Mesendoderm (in vitro differentiated cells): ENCODE measurements around the gene ADCYAP1R1.
A peak's percentile ranks its signal among the peaks of the same experiment; 100 is the strongest.

Experiments used
- DNase-seq: peaks from one replicate; pipeline ENCODE4 v3.0.0; 2013
- H2AK5ac ChIP-seq: 2 replicates; pipeline ENCODE4 v1.6.1; 2013; ENCODE audit warnings: low read length, inconsistent platforms
- H2BK120ac ChIP-seq: 2 replicates; pipeline ENCODE4 v1.6.1; 2013; ENCODE audit warnings: low read depth, mild to moderate bottlenecking, low read length, moderate library complexity, mixed read lengths
- H2BK15ac ChIP-seq: replicated peaks from 2 replicates; pipeline ENCODE4 v1.6.1; 2013; ENCODE audit warnings: low read depth, mild to moderate bottlenecking, moderate library complexity
- H2BK5ac ChIP-seq: 2 replicates; pipeline ENCODE4 v1.6.1; 2013; ENCODE audit warnings: low read length, inconsistent platforms
- H3K18ac ChIP-seq: 2 replicates; pipeline ENCODE4 v1.6.1; 2013; ENCODE audit warnings: mild to moderate bottlenecking, low read length, mixed read lengths
- H3K23ac ChIP-seq: one replicate; pipeline ENCODE4 v1.6.1; 2013; ENCODE audit warnings: low read length
- H3K27ac ChIP-seq: 2 replicates; pipeline ENCODE4 v1.5.1; 2013; ENCODE audit warnings: low read depth, mild to moderate bottlenecking, inconsistent platforms, low read length, moderate library complexity
- H3K27me3 ChIP-seq: 2 replicates; pipeline ENCODE4 v1.6.1; 2013; ENCODE audit warnings: low read length, control low read depth, mild to moderate bottlenecking, inconsistent platforms; ENCODE audit not compliant: insufficient read depth, poor library complexity
- H3K36me3 ChIP-seq: 2 replicates; pipeline ENCODE4 v1.6.1; 2013; ENCODE audit warnings: low read length, inconsistent platforms; ENCODE audit not compliant: control insufficient read depth, insufficient read depth
- H3K4ac ChIP-seq: one replicate; pipeline ENCODE4 v1.6.1; 2013; ENCODE audit warnings: low read depth, mild to moderate bottlenecking, low read length, moderate library complexity
- H3K4me1 ChIP-seq: 2 replicates; pipeline ENCODE4 v1.6.1; 2013; ENCODE audit warnings: low read depth, low read length, inconsistent platforms; ENCODE audit not compliant: control insufficient read depth
- H3K4me2 ChIP-seq: 2 replicates; pipeline ENCODE4 v1.6.1; 2013; ENCODE audit warnings: low read length
- H3K4me3 ChIP-seq: 2 replicates; pipeline ENCODE4 v1.5.1; 2013; ENCODE audit warnings: mild to moderate bottlenecking, low read length
- H3K56ac ChIP-seq: one replicate; pipeline ENCODE4 v1.6.1; 2013; ENCODE audit warnings: low read length
- H3K79me1 ChIP-seq: 2 replicates; pipeline ENCODE4 v1.6.1; 2013; ENCODE audit warnings: low read length, inconsistent platforms
- H3K79me2 ChIP-seq: 2 replicates; pipeline ENCODE4 v1.6.1; 2013; ENCODE audit warnings: mild to moderate bottlenecking, low read length; ENCODE audit not compliant: control insufficient read depth, insufficient read depth
- H3K9ac ChIP-seq: 2 replicates; pipeline ENCODE4 v1.6.1; 2013; ENCODE audit warnings: low read length, inconsistent platforms
- H4K5ac ChIP-seq: one replicate; pipeline ENCODE4 v1.6.1; 2013; ENCODE audit warnings: low read length
- H4K8ac ChIP-seq: one replicate; pipeline ENCODE4 v1.6.1; 2013; ENCODE audit warnings: low read depth, mild to moderate bottlenecking, control low read depth, low read length, moderate library complexity
- WGBS: extraction: QIAGEN DNeasy Blood & Tissue Kit; methylation state at CpG from one replicate; pipeline ENCODE4 v1.1.7; 2013; ENCODE audit warnings: low lambda C conversion rate, missing lambda C conversion rate; ENCODE audit not compliant: insufficient coverage; ENCODE audit errors: extremely low coverage; 5-methylcytosine and 5-hydroxymethylcytosine counted together

ADCYAP1R1 gene

DNA sequence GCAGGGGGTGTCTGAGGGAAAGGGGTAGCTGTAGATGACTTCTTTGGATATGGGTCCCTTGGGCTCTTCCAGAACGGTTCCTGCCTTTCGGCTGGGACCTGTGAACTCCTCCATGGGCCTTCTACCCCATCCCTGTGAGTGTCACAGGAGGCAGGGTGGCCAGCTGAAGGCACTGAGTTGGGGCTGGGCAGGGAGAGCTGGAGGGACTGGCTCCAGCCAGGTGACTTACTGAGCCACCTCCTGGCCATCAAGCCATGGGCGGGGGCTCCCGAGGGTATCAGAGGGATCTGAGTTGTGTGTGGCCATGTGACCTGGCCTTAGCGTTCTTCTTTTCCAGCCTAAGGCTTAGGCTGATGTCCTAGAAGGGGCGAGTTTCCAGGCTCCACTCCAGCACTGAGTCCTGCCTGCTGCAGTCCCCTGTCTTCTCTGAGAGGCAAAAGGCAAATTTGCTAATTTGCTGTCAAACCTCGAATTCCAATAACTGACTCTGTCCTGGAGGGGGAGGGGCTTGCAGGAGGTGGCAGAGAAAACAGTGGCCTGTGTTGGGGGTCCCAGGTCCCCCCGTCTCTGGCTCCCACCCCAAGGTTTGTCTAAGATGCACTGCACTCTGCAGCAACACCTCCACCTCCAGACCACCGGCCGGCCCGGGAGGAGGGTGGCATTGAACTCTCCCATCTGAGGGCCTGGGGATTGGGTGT, 27.2 kb downstream of the ADCYAP1R1 start:
- no peak overlapping the region for H2AK5ac ChIP-seq

DNA sequence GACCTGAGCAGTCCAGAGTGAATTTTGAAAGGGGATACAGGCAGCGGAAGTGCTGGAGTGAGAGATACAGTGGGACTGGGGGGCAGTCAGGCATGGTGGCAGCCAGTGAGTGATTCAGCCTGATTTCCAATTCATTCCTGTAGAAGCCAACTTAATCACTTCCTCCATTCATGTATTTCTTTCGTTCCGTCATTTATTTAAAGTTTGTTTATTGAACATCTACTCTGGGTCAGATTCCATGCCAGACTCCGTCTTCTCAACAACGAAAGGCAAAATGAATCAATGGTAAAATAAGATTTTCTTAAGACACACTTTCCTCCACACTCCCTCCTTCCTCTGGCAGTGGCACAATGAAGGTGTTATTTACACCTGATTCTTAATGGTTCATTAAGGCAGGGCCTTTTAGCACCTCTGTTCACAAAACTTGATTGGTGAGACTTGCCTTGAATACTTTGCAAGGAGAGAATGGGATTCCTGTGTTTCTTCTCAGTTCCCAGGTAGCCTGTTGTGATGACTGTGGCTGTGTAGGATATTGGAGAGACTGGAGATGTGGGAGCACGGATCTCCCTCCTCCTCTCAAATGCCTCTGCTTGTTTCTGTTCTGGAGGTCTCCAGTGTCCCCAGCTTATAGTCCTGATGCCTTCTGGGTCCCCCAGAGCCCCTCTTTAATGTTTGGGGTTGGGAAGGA, 27.9 kb downstream of the ADCYAP1R1 start:
- Histone ChIP-seq H2AK5ac (no peak overlapping the region), H3K4me3 (no peak overlapping the region), H2BK15ac (no peak overlapping the region), H3K9ac (no peak overlapping the region), H3K27me3 (no peaks in the 10 kb centered on the region), H3K36me3 (no peaks in the 10 kb centered on the region), H3K27ac (no peak overlapping the region), H3K56ac (no peak overlapping the region), H3K79me2 (no peaks in the 10 kb centered on the region), H3K4me2 (no peak overlapping the region), H3K79me1 (no peaks in the 10 kb centered on the region), H3K18ac (no peak overlapping the region), H4K8ac (no peak overlapping the region), H3K4me1 (peaks cover 9% of the 10 kb centered on the region), H2BK5ac (no peak overlapping the region), H3K4ac (no peak overlapping the region), H2BK120ac (no peak overlapping the region), H3K23ac (no peak overlapping the region), H4K5ac (no peak overlapping the region)
- no CpG with 5 or more reads among the region's 6 CpGs for WGBS
- DNase-seq, result peak; percentile 72

More for the DNA sequence above, 27.2 kb downstream of the ADCYAP1R1 start:
- H3K4me2 ChIP-seq, result no peak overlapping the region
- no peaks in the 10 kb centered on the region for H3K27me3 ChIP-seq
- H3K36me3 ChIP-seq, result no peaks in the 10 kb centered on the region
- no peak for DNase-seq
- H2BK15ac ChIP-seq, result no peak overlapping the region
- no peak overlapping the region for H3K4me3 ChIP-seq
- no peak overlapping the region for H3K27ac ChIP-seq
- H2BK120ac ChIP-seq, result no peak overlapping the region
- no CpG with 5 or more reads among the region's 11 CpGs for WGBS
- no peak overlapping the region for H3K23ac ChIP-seq
- no peak overlapping the region for H4K8ac ChIP-seq
- H3K79me1 ChIP-seq, result no peaks in the 10 kb centered on the region
- no peak overlapping the region for H3K18ac ChIP-seq
- H3K4ac ChIP-seq, result no peak overlapping the region
- peaks cover 9% of the 10 kb centered on the region for H3K4me1 ChIP-seq
- no peak overlapping the region for H4K5ac ChIP-seq
- H3K9ac ChIP-seq, result no peak overlapping the region
- peak overlapping the region; percentile 25 for H3K56ac ChIP-seq
- H2BK5ac ChIP-seq, result no peak overlapping the region
- H3K79me2 ChIP-seq, result no peaks in the 10 kb centered on the region

DNA sequence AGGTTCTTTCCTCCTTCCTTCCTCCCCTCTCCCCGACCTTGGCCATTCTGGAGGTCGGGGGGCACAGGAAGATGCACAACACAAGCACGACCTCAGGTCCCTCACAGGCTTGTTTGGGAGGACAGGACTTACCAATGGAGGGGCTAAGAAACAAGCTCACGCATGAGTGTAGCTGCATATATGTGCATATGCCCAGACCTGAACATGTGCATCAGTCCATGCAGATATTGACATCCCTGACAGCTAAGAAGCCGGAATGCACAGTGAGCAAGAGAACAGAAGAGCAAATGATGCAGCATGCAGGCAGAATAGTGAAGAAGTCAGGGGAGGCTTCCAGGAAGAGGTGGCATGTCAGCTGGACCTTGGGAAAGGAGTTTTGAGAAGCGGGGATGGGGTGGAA, 28.7 kb downstream of the ADCYAP1R1 start:
- no peak for DNase-seq
- Histone ChIP-seq H2BK120ac (no peak overlapping the region), H3K9ac (no peak overlapping the region), H3K4me1 (peaks cover 9% of the 10 kb centered on the region), H2AK5ac (no peak overlapping the region), H3K27ac (no peak overlapping the region), H2BK5ac (no peak overlapping the region), H3K79me2 (no peaks in the 10 kb centered on the region), H2BK15ac (no peak overlapping the region), H3K4me2 (no peak overlapping the region), H3K36me3 (no peaks in the 10 kb centered on the region), H3K18ac (no peak overlapping the region), H3K27me3 (no peaks in the 10 kb centered on the region), H3K79me1 (no peaks in the 10 kb centered on the region), H3K56ac (no peak overlapping the region), H3K23ac (no peak overlapping the region), H3K4ac (no peak overlapping the region), H4K5ac (no peak overlapping the region), H4K8ac (no peak overlapping the region), H3K4me3 (no peak overlapping the region)
- WGBS, result 100% methylated on average over 1 of the region's 6 CpGs

DNA sequence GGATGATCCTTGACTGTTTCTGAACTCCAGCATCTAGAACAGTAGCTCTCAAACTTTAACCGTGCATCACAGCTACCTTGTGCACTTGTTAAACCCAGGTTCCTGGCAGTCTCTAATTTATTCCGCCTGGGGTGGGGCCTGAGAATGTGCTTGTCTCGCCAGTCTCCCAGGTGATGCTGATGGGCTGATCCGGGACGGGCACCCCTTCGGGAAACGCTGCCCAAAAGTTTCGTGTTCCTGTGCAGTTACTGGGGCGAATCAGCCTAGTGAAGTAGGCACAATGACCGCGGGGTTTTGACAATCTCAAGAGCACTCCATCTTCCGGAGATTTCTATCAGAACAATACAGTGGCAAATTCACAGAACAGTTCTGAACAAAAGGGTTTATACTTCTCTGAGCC, 29.9 kb downstream of the ADCYAP1R1 start:
- H4K5ac ChIP-seq, result no peak overlapping the region
- WGBS, result no CpG with 5 or more reads among the region's 12 CpGs
- H3K56ac ChIP-seq, result no peak overlapping the region
- no peaks in the 10 kb centered on the region for H3K79me2 ChIP-seq
- H3K4me2 ChIP-seq, result no peak overlapping the region
- no peak overlapping the region for H2BK5ac ChIP-seq
- DNase-seq, result no peak
- no peak overlapping the region for H3K4ac ChIP-seq
- H3K27me3 ChIP-seq, result no peaks in the 10 kb centered on the region
- H2BK120ac ChIP-seq, result no peak overlapping the region
- H3K79me1 ChIP-seq, result no peaks in the 10 kb centered on the region
- H3K18ac ChIP-seq, result no peak overlapping the region
- H4K8ac ChIP-seq, result no peak overlapping the region
- H3K4me3 ChIP-seq, result no peak overlapping the region
- peaks cover 9% of the 10 kb centered on the region for H3K4me1 ChIP-seq
- no peak overlapping the region for H2BK15ac ChIP-seq
- no peak overlapping the region for H3K23ac ChIP-seq
- H3K9ac ChIP-seq, result no peak overlapping the region
- no peak overlapping the region for H3K27ac ChIP-seq
- H3K36me3 ChIP-seq, result no peaks in the 10 kb centered on the region
- no peak overlapping the region for H2AK5ac ChIP-seq

DNA sequence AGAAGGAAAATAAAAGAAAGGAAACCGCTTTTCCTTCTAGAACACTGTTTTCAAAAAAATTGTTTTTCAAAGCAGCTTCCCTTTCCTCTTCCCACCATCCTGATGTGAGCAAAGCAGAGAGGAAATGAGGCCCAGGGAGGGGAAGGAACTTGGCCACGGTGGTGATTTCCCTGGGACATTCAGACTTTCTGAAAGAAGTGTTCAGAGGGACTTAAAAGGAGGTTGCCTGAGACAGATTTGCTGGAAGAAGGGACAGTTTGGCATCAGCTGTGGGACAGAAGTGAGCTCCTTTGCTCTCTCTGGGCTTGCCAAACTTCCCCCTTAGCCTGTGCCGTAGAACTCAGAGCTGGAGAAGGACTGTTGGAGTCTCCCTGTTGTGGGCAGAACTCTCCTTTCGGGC, 30.3 kb downstream of the ADCYAP1R1 start:
- no peaks in the 10 kb centered on the region for H3K79me2 ChIP-seq
- H3K9ac ChIP-seq, result no peak overlapping the region
- H3K79me1 ChIP-seq, result no peaks in the 10 kb centered on the region
- no CpG with 5 or more reads among the region's 4 CpGs for WGBS
- no peak overlapping the region for H3K27ac ChIP-seq
- H3K4me2 ChIP-seq, result no peak overlapping the region
- DNase-seq, result no peak
- no peak overlapping the region for H3K23ac ChIP-seq
- peaks cover 9% of the 10 kb centered on the region for H3K4me1 ChIP-seq
- no peak overlapping the region for H3K4me3 ChIP-seq
- H3K4ac ChIP-seq, result no peak overlapping the region
- H3K18ac ChIP-seq, result no peak overlapping the region
- H3K27me3 ChIP-seq, result no peaks in the 10 kb centered on the region
- H2AK5ac ChIP-seq, result no peak overlapping the region
- H2BK120ac ChIP-seq, result no peak overlapping the region
- no peaks in the 10 kb centered on the region for H3K36me3 ChIP-seq
- no peak overlapping the region for H2BK15ac ChIP-seq
- no peak overlapping the region for H4K5ac ChIP-seq
- H4K8ac ChIP-seq, result no peak overlapping the region
- no peak overlapping the region for H2BK5ac ChIP-seq
- H3K56ac ChIP-seq, result no peak overlapping the region
